Lung (tissue), 12 donors: Measurements from ENCODE around the gene MED13L. TPM values are rescaled to one million over a fixed set of nuclear protein-coding genes. Genes with fewer than 3 reads are reported as not detected.

Experiments
- ATAC-seq: fragments of 200-7000 bp; cut with Tn5 transposase; one replicate; pipeline ENCODE4 v1.9.1; 2020; ENCODE audit warnings: moderate number of reproducible peaks; ENCODE audit not compliant: insufficient read depth, low FRiP score
- DNase-seq, 3 donors: peaks; one replicate each; pipeline ENCODE4 v3.0.0-alpha.2; 2013 to 2017
- H3K27ac ChIP-seq, 2 donors: one replicate each; pipeline ENCODE4 v1.5.1; 2013; ENCODE audit warnings: mild to moderate bottlenecking in 2 of 2, moderate library complexity in 2 of 2, control low read depth in 1 of 2, inconsistent platforms in 1 of 2, low read depth in 1 of 2, low read length in 1 of 2
- H3K27me3 ChIP-seq, 3 donors: one replicate each; pipeline ENCODE4 v1.5.1; 2013; ENCODE audit warnings: low read length in 2 of 3; ENCODE audit not compliant: control insufficient read depth in 3 of 3, insufficient read depth in 3 of 3
- H3K36me3 ChIP-seq, 4 donors: one replicate each; pipeline ENCODE4 v1.5.1; 2013; ENCODE audit warnings: low read length in 4 of 4, mild to moderate bottlenecking in 1 of 4, moderate library complexity in 1 of 4; ENCODE audit not compliant: control insufficient read depth in 4 of 4, insufficient read depth in 4 of 4
- H3K4me1 ChIP-seq, 5 donors: one replicate each; pipeline ENCODE4 v1.5.1; 2013; ENCODE audit warnings: low read length in 5 of 5, mild to moderate bottlenecking in 2 of 5, moderate library complexity in 1 of 5; ENCODE audit not compliant: control insufficient read depth in 5 of 5, insufficient read depth in 5 of 5
- H3K4me3 ChIP-seq: one replicate; pipeline ENCODE4 v1.5.1; 2013; ENCODE audit warnings: mild to moderate bottlenecking, control low read depth, moderate library complexity
- H3K9ac ChIP-seq, 2 donors: one replicate each; pipeline ENCODE4 v1.5.1; 2013; ENCODE audit warnings: low read length in 2 of 2, control low read depth in 1 of 2; ENCODE audit not compliant: insufficient read depth in 1 of 2
- H3K9me3 ChIP-seq, 4 donors: one replicate each; pipeline ENCODE4 v1.5.1; 2013; ENCODE audit warnings: low read length in 3 of 4, mild to moderate bottlenecking in 1 of 4, moderate library complexity in 1 of 4; ENCODE audit not compliant: control insufficient read depth in 4 of 4, insufficient read depth in 3 of 4
- WGBS, 2 donors: extraction: QIAGEN DNeasy Blood & Tissue Kit; methylation state at CpG; one replicate each; pipeline ENCODE4 v1.1.7; 2013; 5-methylcytosine and 5-hydroxymethylcytosine counted together
- polyA plus RNA-seq, 2 donors: library from polyadenylated mRNA; stranded (reverse); fragments of 200-250 nt; gene quantifications; one replicate each; pipeline ENCODE4 v1.2.1, GENCODE V29; 2013
- total RNA-seq, 2 donors: library from RNA; depleted of rRNA in 1 of 2; stranded (reverse); fragments of >200 nt in 1 of 2; gene quantifications; one replicate each; pipeline ENCODE4 v1.2.1, GENCODE V29; 2014 to 2021
- TF ChIP-seq, protein P1 (sequence below): IDR thresholded peaks from 2 replicates; pipeline ENCODE4 v1.5.1; 2012; ENCODE audit warnings: mild to moderate bottlenecking; ENCODE audit errors: control extremely low read depth, extremely low read depth
- donor health status: control.
- donor health status: control.
- donor health status: Bipolar disorder and iron deficiency.
- donor health status: healthy.
- donor health status: DM: yes; HTN: yes; CAD: no.

The MED13L gene
- total and polyA plus RNA-seq, 4 donors = 18.2 to 329 (median 71.4) TPM

- H3K9ac ChIP-seq = no peak overlapping the region
- H3K9me3 ChIP-seq = no peaks in the 10 kb centered on the region
- TF ChIP-seq, protein P1, sequence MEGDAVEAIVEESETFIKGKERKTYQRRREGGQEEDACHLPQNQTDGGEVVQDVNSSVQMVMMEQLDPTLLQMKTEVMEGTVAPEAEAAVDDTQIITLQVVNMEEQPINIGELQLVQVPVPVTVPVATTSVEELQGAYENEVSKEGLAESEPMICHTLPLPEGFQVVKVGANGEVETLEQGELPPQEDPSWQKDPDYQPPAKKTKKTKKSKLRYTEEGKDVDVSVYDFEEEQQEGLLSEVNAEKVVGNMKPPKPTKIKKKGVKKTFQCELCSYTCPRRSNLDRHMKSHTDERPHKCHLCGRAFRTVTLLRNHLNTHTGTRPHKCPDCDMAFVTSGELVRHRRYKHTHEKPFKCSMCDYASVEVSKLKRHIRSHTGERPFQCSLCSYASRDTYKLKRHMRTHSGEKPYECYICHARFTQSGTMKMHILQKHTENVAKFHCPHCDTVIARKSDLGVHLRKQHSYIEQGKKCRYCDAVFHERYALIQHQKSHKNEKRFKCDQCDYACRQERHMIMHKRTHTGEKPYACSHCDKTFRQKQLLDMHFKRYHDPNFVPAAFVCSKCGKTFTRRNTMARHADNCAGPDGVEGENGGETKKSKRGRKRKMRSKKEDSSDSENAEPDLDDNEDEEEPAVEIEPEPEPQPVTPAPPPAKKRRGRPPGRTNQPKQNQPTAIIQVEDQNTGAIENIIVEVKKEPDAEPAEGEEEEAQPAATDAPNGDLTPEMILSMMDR = no peak
- no peak overlapping the region for H3K27ac ChIP-seq
- no peak for DNase-seq
- WGBS, 2 donors = 75 to 91% methylated on average over 8 of the region's 8 CpGs
- no peaks in the 10 kb centered on the region for H3K27me3 ChIP-seq
- H3K4me3 ChIP-seq = no peak overlapping the region
- ATAC-seq = no peak
- H3K4me1 ChIP-seq = peaks cover 3 to 52% (median 33%) of the 10 kb centered on the region in 5 donors
- no peaks in the 10 kb centered on the region for H3K36me3 ChIP-seq
These were observed 122.1 kb downstream of the MED13L start for GRCh38 chr12:116155383-116155782.

GRCh38 chr12:116153983-116154382, 123.5 kb downstream of the MED13L start:
- Histone ChIP-seq H3K36me3 (no peaks in the 10 kb centered on the region), H3K4me1 (peaks cover 4 to 48% (median 33%) of the 10 kb centered on the region in 5 donors), H3K27ac (no peak overlapping the region), H3K9ac (no peak overlapping the region), H3K27me3 (no peaks in the 10 kb centered on the region), H3K9me3 (no peaks in the 10 kb centered on the region), H3K4me3 (no peak overlapping the region)
- TF ChIP-seq, protein P1 = no peak
- ATAC-seq (no peak), DNase-seq (no peak)
- whole genome bisulfite sequencing, 2 donors = 57 to 82% methylated on average over 2 of the region's 2 CpGs

DNA sequence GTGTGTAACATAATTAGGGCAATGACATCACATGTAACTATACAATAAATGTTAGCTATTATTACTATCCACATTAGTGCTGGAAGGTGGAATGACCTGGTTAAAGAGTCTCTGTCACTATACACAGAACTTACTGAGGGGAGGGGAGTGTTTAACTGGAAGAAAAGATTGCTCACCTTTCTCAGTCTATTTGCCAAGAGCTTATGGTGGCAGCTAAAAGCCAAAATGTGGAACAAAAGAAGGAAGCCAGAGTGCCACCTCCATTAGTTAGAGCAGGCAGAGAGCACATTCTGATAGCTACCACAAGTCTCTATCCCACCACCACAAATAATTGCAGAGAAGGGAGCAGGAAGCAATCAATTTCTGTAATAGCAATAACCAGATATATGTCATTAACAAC, 124.4 kb downstream of the MED13L start:
- no peak overlapping the region for H3K4me3 ChIP-seq
- no peak overlapping the region for H3K9ac ChIP-seq
- peaks cover 4 to 40% (median 31%) of the 10 kb centered on the region in 5 donors for H3K4me1 ChIP-seq
- no peaks in the 10 kb centered on the region for H3K9me3 ChIP-seq
- H3K27ac ChIP-seq = no peak overlapping the region
- no peak for ATAC-seq
- H3K27me3 ChIP-seq = no peaks in the 10 kb centered on the region
- no peaks in the 10 kb centered on the region for H3K36me3 ChIP-seq
- TF ChIP-seq, protein P1 = no peak
- no peak for DNase-seq

GRCh38 chr12:116152268-116152667, 125.2 kb downstream of the MED13L start:
- ATAC-seq = no peak

More at GRCh38 chr12:116152268-116152667, 125.2 kb downstream of the MED13L start:
- DNase-seq = no peak
- H3K27ac ChIP-seq = no peak overlapping the region
- no peaks in the 10 kb centered on the region for H3K27me3 ChIP-seq
- 60 to 77% methylated on average over 4 of the region's 4 CpGs for WGBS, 2 donors
- H3K9me3 ChIP-seq = no peaks in the 10 kb centered on the region
- TF ChIP-seq, protein P1 = no peak
- no peaks in the 10 kb centered on the region for H3K36me3 ChIP-seq
- peaks cover 4 to 31% (median 23%) of the 10 kb centered on the region in 5 donors for H3K4me1 ChIP-seq
- no peak overlapping the region for H3K4me3 ChIP-seq
- H3K9ac ChIP-seq = no peak overlapping the region
